H54 (cell line): ENCODE results near the gene CCDC88C.
"Not testable (repeated sequence)": the region's sequence is repeated elsewhere in the genome, so short reads cannot be mapped to it uniquely, and the experiment has no call there.

ENCODE experiments used
- DNase-seq: peaks from one replicate; pipeline ENCODE4 v3.0.0; 2011; ENCODE audit warnings: low spot score, mixed read lengths; ENCODE audit not compliant: insufficient read length
- FAIRE-seq: peaks from 3 replicates; lab custom pipeline; 2011; peaks lifted over from hg19 to GRCh38; lab: Jason Lieb, UNC
- POLR2A ChIP-seq: IDR thresholded peaks from 2 replicates; pipeline ENCODE4 v1.6.1; 2011; ENCODE audit warnings: low read depth, mild to moderate bottlenecking, low read length

Gene CCDC88C

GRCh38 chr14:91409928-91410718, 7.5 kb downstream of the CCDC88C start:
- no peak for TF ChIP-seq POLR2A
- FAIRE-seq = no peak

GRCh38 chr14:91409240-91409639, 8.4 kb downstream of the CCDC88C start:
- DNase-seq, FAIRE-seq: not testable (repeated sequence)

More at GRCh38 chr14:91409928-91410718, 7.5 kb downstream of the CCDC88C start:
- no peak for DNase-seq

GRCh38 chr14:91406982-91407381, 10.6 kb downstream of the CCDC88C start:
- DNase-seq (no peak), FAIRE-seq (no peak)
- no peak for TF ChIP-seq POLR2A

GRCh38 chr14:91406451-91406850, 11.2 kb downstream of the CCDC88C start:
- DNase-seq (no peak), FAIRE-seq (no peak)
- no peak for TF ChIP-seq POLR2A

GRCh38 chr14:91405724-91406435, 11.7 kb downstream of the CCDC88C start:
- FAIRE-seq (no peak), DNase-seq (no peak)
- TF ChIP-seq POLR2A = no peak

GRCh38 chr14:91405241-91405721, 12.3 kb downstream of the CCDC88C start:
- no peak for TF ChIP-seq POLR2A
- FAIRE-seq = no peak
- DNase-seq = no peak

GRCh38 chr14:91402771-91403600, 14.6 kb downstream of the CCDC88C start:
- no peak for DNase-seq
- no peak for TF ChIP-seq POLR2A
- no peak for FAIRE-seq

- no peak for TF ChIP-seq POLR2A
- FAIRE-seq (no peak), DNase-seq (no peak)
These were observed 15.3 kb downstream of the CCDC88C start for GRCh38 chr14:91402348-91402747.

- FAIRE-seq = no peak
- TF ChIP-seq POLR2A = no peak
These were observed 15.9 kb downstream of the CCDC88C start for GRCh38 chr14:91401751-91402150.

GRCh38 chr14:91400696-91401095, 16.9 kb downstream of the CCDC88C start:
- DNase-seq (no peak), FAIRE-seq (no peak)
- TF ChIP-seq POLR2A = no peak

More at GRCh38 chr14:91401751-91402150, 15.9 kb downstream of the CCDC88C start:
- no peak for DNase-seq

GRCh38 chr14:91399868-91400640, 17.6 kb downstream of the CCDC88C start:
- FAIRE-seq (no peak), DNase-seq (no peak)
- no peak for TF ChIP-seq POLR2A

GRCh38 chr14:91398707-91399106, 18.9 kb downstream of the CCDC88C start:
- FAIRE-seq = no peak
- TF ChIP-seq POLR2A = no peak

GRCh38 chr14:91397965-91398591, 19.5 kb downstream of the CCDC88C start:
- FAIRE-seq (no peak), DNase-seq (no peak)
- TF ChIP-seq POLR2A = no peak

More at GRCh38 chr14:91398707-91399106, 18.9 kb downstream of the CCDC88C start:
- DNase-seq = no peak
